GM18907 (cell line): ENCODE results near the gene WDR4.
"Not testable (repeated sequence)": the region's sequence is repeated elsewhere in the genome, so short reads cannot be mapped to it uniquely, and the experiment has no call there.

Experiments
- ATAC-seq: cut with Tn5 transposase; IDR thresholded peaks from one replicate; pipeline ENCODE4 v1.9.1; 2021; ENCODE audit warnings: mild to moderate bottlenecking, moderate library complexity; ENCODE audit not compliant: unreplicated experiment

Gene WDR4

DNA sequence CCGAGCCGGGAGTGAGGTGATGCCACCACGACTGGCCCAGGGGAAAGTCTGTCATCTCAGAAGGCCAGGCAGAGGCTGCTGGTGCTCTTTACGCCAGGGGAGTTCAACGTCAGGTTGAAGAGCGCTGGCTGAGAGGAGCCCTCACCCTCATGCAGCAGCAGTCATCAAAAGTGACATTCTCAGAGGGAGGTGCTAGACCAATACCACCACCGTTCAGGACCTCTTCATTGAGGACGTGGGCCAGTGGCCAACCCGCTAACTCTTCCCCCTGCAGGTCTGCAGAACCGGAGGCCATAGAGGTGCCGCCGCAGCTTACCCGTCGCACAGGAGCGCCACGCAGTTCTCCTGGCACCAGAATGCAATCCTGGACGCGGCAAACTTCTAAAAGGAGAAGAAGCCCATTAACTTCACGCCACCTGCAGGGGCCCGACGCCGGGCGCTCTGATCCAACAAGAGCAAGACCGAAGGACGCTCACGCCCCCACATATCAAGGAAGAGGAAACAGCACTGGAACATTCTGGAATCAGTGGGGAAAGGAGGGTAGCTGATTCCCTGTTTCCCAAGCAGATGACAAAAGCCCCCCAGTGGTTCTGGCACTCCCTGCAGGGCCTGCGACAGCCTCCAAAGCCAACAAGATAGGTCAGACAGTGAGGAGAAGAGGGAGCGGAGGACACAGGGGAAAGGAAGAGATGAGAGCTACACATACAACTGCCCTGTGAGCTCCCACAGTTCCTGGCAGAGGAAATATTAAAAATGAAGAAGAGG is 24.9 kb downstream of the WDR4 start:
- ATAC-seq: no peak

DNA sequence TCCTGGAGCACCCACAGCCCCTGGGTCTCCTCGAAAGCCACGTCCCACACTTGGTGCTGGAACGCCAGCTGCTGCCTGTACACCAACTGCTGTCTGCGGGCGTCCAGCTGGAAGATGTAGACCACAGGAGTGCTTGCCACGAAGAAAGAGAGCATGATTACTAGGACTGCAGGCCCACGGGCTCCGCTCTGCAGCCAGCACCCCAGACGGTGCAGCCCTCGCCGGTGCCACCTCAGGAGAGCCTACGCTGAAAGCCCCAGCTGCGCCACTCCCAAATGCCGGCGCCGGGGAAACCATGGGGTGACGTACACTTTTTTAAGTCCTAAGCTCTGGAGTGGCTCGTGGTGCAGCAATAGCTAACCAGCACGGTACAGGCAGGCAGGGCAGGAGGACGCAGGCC is 25.7 kb downstream of the WDR4 start:
- no peak for ATAC-seq

DNA sequence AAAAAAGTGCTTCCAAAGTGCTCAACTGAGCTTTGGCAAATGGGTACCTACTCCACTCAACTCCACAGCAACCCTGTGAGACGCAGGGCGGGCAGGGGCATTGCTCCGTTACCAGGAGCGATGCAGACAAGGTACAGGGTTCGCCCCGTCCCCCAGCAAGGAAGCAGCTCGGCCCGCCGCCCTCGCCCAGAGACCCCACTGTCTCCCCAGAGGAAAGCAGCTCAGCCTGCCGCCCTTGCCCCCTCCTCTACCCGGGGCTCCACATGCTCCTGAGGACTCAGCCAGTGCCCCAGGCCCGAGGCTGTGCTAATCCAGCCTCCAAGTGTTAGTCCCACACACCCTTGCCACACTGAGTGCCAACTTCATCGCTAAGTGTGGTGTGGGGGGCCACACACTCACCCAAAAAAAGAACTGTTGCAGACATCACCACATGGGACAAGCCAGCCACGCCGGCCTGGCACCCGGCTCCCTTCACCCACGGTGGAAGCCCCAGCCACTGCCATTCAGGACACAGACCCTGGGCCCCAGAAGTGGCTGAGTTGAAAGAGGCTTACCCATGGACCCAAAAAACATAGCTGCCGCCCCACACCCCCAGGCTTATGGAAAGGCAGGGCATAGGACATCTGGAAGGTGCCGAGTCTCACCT is 26.3 kb downstream of the WDR4 start:
- ATAC-seq: no peak

DNA sequence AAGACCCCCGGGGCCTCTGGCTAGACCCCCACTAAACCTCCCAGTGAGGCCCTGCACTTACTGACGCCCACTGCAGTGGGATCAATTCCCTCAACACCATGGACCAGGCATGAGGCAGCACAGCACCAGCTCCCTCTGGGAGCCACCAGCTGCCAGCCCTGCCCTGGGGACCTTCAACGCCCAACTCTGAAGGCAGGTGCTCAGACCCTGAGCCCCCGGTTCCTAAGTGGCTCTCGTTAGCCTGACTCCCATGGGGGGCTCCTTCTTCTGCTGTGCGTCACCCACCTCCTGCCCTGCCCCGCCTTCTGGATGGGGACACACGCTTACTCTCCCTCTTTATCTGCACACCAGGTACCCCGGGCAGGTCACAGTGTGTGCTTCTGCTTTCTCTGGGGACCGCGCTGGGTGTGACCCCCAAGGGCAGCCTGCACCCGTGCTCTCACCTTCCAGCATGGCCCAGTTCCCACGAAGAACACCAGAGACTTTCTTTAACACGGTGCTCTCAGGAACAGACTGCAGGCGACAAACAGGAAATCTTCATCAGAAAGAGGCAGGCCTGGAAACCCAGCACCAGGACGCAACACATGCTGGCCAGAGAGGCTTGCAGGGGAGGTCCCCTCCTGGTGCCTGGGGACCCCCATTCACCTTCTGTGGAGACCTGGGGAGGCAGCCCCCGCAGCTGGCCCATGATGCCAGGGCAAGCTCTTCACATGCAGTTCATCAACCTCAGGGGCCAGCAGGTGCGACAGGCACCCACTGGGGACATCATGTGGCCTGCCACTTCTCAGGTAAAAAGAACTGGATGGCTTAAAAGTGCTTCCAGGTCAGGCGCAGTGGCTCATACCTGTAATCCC is 27.3 kb downstream of the WDR4 start:
- no peak for ATAC-seq

DNA sequence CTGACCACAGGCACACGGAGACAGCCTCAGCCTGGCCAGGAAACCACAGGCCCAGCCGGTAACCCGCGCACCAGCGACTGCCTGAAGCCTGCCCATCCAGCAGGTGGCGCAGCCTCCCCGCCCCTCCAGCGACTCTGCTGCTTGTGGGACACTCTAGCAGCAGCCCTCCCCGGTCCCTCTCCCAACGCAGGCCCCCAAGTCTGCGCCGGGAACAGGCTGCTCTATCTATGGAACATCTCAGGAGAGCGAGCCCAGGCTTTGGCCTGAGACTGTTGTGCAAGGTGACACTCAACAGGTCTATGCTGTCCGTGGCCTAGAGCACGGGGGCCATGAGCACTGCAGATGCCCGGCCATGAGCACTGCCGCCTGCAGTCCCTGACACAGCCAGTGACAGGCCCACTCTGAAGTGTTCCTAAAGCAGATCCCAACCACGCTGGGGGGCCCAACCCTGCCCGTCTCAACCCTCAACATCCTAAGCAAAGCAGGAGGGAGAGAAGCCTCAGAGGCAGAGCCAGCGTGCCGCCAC is 28.4 kb downstream of the WDR4 start:
- no peak for ATAC-seq

DNA sequence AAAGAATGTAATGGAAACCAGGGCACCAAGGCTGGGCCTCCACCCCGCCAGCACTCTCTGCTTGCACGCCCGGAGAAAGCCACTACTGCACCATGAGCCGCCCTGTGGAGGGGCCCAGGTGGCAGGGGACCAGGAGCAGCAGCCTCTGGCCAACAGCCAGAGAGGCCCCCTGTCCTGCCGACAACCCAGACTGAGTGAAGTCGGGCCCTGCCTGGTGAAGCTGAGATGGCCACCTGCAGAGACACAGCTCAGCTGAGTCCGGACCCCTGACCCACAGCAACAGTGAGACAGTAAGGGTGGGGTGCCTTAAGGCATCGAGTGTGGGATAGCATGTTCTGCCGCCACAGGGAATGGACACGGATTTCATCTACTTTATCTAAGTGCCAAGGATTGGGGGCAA is 28.9 kb downstream of the WDR4 start:
- ATAC-seq: no peak

DNA sequence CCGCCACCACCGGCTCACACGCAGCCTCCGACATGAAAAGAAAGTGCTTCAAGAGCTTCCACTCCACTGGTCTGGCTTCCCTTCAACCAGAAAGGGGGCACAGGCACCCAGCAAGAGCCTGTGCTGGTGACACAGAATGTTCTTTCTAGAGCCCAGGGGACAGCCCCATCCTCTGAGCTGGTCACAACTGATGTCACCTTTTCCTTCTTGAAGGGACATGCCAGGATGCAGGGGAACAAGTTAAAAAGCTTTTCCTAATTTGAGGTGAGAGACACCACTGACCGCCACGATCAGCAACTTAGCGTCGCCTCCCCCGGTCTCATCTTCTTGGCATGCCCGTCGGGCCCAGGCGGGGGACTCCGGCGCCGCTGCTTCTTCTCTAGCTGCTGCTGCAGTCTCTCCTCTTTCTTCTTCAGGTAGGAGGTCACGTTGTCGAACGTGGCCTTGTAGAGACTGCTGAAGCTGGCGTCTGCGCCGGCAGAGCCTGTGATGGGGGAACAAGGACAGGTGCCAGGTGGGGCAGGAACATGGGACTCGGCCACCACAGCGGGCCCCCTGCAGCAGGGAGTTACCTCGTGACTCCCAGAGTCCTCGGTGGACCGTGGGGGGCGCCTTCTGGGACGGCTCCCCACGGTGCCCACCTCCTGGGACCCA is 29.5 kb downstream of the WDR4 start:
- no peak for ATAC-seq

DNA sequence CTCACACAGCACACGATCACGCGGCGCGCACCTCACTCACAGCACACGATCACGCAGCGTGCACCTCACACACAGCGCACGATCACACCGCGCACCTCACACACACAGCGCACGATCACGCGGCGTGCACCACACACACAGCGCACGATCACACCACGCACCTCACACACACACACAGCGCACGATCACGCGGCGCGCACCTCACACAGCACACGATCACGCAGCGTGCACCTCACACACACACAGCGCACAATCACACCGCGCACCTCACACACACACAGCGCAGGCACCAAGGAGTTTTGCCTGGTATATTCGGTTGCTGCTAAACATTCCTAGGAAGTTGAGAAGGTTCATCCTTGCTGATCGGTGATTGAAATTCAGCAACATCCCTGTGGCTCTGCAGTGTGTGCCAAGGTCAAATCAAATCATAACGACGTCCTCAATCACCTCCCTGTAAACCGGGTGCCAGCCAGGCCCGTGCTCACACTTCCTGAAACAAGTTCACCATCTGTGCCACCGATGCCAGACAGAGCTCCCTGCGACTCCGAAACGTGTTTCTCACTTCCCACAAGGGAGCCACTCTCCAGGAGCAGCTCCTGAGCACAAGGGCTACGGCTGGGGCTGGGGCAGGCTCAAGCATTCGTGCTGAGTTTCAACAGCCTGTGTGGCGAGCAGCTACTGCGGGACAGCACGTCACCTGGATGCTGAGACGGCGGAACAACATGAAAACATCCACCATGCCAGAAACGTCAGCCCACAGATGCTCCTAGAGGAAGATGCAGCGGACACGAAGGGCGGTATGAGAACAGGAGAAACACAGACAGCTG is 30.2 kb downstream of the WDR4 start:
- ATAC-seq: no peak

DNA sequence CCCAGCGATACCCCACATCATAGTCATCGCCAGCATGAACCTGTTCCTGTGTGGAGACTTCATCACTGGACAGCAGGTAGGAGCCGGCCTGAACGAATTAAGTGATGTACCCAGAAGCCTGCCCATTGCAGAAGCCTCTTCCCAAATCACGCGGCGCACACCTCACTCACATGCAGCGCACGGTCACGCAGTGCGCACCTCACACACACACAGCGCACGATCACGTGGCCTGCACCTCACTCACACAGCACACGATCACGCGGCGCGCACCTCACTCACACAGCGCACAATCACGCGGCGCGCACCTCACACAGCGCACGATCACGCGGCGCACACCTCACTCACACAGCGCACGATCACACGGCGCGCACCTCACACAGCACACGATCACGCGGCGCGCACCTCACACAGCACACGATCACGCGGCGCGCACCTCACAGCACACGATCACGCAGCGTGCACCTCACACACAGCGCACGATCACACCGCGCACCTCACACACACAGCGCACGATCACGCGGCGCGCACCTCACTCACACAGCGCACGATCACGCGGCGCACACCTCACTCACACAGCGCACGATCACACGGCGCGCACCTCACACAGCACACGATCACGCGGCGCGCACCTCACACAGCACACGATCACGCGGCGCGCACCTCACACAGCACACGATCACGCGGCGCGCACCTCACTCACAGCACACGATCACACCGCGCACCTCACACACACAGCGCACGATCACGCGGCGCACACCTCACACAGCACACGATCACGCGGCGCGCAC is 31.0 kb downstream of the WDR4 start:
- not testable (repeated sequence) for ATAC-seq

GRCh38 chr21:42847726-42848125 is 31.6 kb downstream of the WDR4 start:
- no peak for ATAC-seq

GRCh38 chr21:42847051-42847707 is 32.2 kb downstream of the WDR4 start:
- no peak for ATAC-seq

DNA sequence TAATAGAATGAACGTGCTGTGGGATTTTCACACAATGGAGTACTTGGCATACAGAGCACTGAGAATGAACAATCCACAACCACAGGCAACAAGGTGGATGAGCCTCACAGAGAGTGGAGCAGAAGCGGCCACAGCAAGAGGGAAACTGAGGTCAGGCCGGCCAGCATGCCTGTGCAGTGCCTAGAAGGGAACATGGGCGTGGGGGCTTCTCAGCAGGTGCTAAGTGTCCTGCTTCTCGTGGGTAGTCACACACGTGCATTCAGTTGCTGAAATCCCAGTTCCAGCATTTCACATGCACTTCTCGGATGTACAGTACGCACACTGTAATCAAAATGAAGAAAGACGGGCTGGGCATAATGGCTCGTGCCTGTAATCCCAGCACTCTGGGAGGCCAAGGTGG is 33.1 kb downstream of the WDR4 start:
- no peak for ATAC-seq

GRCh38 chr21:42845296-42845965 is 33.9 kb downstream of the WDR4 start:
- no peak for ATAC-seq

GRCh38 chr21:42844411-42845113 is 34.8 kb downstream of the WDR4 start:
- no peak for ATAC-seq

- no peak for ATAC-seq
Observed at GRCh38 chr21:42843056-42843455, 36.3 kb downstream of the WDR4 start.

DNA sequence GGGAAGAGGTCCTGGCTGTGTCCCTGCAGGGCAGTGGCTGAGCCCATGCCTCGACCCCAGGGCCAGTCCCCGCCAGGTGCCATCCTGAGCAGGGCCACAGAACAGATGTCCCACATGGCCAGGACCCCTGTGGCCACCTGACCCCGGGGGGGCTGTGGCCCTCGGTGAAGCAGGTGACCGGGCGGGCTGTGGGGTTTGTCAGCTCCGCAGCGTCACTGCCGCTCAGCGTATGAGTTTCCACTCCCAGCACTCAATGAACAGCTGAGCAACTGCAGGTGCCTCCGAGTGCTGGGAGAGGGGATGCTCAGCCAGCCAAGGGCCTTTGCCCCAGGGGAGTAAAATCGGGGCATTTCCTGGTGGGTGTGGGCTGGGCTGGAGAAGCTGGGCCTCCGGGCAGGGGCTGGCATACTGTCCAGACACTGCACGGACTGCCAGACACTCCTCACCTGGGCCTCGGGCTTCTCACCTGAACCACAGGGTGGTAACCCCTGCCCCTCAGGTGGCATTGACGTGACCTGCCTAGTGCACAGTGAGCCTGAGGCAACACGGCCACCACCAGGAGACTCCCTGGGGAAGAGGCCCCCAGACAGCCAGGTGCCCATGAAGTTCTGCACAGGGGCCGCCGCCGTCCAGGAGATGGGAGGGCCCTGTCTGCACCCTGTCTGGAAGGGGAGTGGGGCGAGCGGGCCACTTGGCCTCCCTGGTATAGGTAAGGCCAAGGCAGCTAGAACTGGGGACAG is 37.3 kb downstream of the WDR4 start:
- not testable (repeated sequence) for ATAC-seq
